GM19452 (cell line): ENCODE results near the gene ARHGEF1.

Experiments
- ATAC-seq: cut with Tn5 transposase; IDR thresholded peaks from one replicate; pipeline ENCODE4 v1.9.1; 2021; ENCODE audit not compliant: unreplicated experiment

Gene ARHGEF1, protein sequence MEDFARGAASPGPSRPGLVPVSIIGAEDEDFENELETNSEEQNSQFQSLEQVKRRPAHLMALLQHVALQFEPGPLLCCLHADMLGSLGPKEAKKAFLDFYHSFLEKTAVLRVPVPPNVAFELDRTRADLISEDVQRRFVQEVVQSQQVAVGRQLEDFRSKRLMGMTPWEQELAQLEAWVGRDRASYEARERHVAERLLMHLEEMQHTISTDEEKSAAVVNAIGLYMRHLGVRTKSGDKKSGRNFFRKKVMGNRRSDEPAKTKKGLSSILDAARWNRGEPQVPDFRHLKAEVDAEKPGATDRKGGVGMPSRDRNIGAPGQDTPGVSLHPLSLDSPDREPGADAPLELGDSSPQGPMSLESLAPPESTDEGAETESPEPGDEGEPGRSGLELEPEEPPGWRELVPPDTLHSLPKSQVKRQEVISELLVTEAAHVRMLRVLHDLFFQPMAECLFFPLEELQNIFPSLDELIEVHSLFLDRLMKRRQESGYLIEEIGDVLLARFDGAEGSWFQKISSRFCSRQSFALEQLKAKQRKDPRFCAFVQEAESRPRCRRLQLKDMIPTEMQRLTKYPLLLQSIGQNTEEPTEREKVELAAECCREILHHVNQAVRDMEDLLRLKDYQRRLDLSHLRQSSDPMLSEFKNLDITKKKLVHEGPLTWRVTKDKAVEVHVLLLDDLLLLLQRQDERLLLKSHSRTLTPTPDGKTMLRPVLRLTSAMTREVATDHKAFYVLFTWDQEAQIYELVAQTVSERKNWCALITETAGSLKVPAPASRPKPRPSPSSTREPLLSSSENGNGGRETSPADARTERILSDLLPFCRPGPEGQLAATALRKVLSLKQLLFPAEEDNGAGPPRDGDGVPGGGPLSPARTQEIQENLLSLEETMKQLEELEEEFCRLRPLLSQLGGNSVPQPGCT

GRCh38 chr19:41882568-41883462 is at the start of gene ARHGEF1:
Gene ARHGEF1, plus strand, starts transcription at chr19:41883184. Its CDS starts 4,899 bp downstream, at chr19:41888083.
- ATAC-seq: no peak

- ATAC-seq: no peak
These were observed 44.8 kb upstream of the ARHGEF1 start for GRCh38 chr19:41837981-41838708.

DNA sequence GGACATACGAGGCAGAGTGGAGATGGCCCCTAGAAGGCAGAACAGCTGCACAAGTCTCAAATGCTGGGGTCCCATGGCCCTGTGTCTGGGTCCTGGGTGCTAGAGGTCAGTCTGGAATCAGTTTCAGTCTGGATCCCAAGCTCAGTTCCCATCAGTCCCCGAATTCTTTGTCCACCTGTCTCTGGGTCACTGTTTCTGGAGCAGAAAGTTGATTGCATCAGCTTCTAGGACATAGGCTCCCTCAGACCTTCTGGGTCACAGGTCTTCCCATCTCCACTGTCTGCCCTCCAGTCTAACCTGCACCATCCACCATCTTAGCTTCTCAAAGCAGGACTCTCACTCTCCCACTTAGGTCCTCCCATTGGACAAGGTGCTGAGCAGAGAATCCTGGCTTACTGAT is 43.8 kb upstream of the ARHGEF1 start:
- ATAC-seq: no peak

DNA sequence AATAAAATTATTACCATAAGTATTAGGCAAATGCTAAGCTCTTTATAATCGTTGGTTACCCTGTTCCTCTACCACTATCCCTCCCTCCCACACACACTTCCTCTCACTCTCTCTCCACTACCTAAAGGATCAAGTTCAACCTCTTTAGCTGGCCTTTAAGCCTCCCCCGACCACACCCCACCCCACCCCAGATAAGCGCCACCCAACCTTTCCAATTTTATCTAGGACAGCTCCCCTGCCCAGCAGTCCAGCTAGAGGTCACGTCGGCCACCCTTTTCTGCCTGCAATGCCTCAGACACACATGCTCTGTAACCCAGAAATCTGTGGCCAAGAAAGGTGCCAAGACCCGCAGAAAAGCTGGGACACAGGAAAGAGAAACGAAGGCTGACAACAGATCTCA is 39.6 kb upstream of the ARHGEF1 start:
- ATAC-seq: no peak

- ATAC-seq: no peak
These were observed 38.4 kb upstream of the ARHGEF1 start, which contains the start of gene LYPD4 for GRCh38 chr19:41844601-41845000. Gene LYPD4, minus strand, starts transcription at chr19:41844683. Its CDS starts 5,398 bp downstream, at chr19:41839285.

GRCh38 chr19:41845001-41845050 is 38.2 kb upstream of the ARHGEF1 start, which contains the start of gene DMRTC2:
Gene DMRTC2, plus strand, starts transcription at chr19:41845042. Its CDS starts 2,387 bp downstream, at chr19:41847429.
- no peak for ATAC-seq

- ATAC-seq: no peak
These were observed 37.9 kb upstream of the ARHGEF1 start for GRCh38 chr19:41845051-41845590.

- no peak for ATAC-seq
These were observed 35.5 kb upstream of the ARHGEF1 start for GRCh38 chr19:41847351-41848105.

- ATAC-seq: no peak
These were observed 34.3 kb upstream of the ARHGEF1 start for GRCh38 chr19:41848666-41849065.

- no peak for ATAC-seq
These were observed 33.9 kb upstream of the ARHGEF1 start for GRCh38 chr19:41849067-41849466.

DNA sequence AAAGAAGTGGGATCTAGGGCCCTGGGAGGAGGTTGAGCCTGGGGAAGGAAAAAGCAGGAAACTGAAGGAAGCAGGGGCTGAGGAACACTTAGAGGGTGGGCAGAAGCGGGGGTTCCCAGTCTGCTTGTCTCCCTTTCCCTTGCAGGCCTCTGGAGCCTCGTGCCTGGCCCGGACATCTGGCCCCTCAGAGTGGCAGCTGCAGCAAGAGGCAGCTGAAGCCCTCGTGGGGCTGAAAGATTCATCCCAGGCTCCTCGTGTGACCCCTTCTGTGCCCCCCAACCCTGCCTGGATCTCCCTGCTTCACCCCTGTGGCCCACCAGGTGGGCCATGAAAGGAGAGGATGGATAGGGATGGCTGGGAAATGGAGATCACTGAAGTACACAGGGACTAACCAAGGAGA is 32.6 kb upstream of the ARHGEF1 start:
- ATAC-seq: no peak

DNA sequence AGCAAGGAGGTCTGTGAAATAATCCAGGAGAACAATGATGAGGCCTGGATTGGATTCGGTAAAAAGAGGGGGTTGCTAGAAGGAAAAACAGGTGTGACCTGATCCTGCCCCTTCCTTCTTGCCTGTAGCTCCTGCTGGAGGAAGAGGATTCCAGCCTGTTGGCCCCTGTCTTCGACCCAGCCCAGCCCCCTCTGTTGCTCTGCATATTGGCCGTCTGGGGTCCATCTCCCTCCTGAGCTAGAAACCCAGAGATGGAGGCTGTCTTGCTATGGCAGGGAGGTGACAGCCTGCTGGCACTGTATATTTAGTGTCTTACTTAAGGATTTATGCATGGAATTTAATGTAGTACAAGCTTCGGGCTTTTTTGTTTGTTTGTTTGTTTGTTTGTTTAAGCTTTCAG is 31.5 kb upstream of the ARHGEF1 start:
- ATAC-seq: no peak

DNA sequence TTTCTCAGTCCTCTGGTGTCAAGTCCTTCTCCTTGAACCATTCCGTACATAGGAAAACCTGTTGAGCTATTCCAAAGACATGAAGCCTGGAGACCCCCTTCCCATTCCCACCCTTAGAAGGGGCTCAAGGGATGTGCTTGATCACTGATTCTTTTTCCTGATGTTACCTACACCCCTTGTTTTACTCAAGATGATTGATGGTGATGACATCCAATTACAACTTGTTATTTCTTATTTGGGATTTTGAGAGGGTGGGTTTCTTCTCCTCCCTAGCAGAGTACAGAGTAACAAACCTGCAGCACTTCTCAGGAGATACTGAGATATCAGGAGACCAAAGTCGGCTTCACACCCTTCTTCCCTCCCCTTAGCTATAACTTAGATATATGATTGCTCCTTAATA is 29.6 kb upstream of the ARHGEF1 start:
- no peak for ATAC-seq

DNA sequence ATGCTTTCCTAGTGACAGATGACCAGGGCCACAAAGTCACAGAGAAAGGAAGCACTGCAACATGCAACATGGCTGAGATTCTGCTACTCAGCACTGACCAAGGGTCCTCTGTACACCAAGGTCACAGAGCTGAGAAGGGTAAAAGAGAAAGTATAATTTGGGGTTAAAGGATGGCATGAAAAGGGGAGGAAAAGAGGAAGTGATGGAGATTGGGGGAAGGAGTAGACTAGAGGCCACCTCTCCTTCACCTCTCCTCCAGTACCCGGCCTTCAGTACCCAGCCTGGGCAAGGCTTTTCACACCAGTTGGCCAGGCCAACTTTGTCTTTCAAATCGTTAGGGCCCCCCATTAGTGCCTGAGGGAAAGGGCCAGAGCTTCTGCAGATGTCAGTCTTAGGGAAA is 29.2 kb upstream of the ARHGEF1 start:
- ATAC-seq: no peak

DNA sequence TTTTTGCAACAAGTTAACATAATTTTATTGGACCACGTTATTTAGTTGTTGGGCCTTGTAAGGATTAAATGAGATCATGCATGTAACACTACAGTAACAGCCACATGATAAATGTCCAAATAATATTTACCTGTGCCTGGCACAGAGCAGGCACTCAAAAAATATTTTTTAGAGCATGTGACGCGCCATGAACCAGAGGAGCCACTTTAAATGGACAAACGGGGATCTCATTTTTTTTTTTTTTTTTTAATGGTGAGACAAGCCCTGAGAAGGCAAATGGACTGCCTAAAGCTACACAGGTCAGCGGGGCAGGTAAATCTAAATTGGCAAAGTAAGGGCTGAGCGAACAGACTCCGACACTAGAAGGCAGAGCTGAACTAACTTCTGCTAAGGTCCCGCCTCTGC is 23.8 kb upstream of the ARHGEF1 start:
- ATAC-seq: no peak

GRCh38 chr19:41859618-41860418 is 23.2 kb upstream of the ARHGEF1 start, which contains the start of gene RPS19:
Gene RPS19, plus strand, starts transcription at chr19:41860255. Its CDS starts 520 bp downstream, at chr19:41860775.
- ATAC-seq: peak; percentile 77

DNA sequence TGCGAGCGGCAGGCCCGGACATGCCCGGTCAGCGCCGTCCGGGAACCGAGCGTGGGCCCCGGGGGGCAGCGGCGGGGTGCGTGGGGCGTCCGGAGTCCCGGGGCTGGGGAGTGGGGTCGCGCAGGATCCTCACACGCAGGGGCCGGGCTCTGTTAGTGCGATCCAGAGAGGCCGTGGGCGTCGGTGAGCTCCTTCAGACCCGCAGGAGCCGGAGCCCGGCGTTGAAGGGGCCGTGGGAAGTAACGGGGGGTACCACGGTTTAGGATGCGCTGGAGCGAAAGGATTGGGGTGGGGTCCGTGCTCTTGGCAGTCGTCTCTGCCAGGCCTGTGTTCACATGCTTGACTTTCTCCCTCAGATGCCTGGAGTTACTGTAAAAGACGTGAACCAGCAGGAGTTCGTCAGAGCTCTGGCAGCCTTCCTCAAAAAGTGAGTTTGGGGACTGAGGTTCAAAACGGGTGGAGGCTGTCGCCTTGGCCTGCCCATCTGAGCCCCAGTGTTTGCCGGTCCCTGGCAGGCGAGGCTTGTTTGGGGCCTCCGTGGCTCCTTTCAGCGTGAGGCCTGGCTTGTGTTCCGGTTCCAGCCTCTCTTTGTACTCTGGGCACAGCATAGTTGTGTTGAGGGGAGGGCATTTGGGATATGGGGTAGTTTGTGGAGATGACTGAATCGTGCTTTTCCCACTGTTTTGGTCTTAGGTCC is 22.4 kb upstream of the ARHGEF1 start:
- ATAC-seq: no peak

- ATAC-seq: no peak
These were observed 21.7 kb upstream of the ARHGEF1 start for GRCh38 chr19:41861116-41861768.
